A673 (cell line): ENCODE data around the gene ADAMTSL1.

Experiments used
- CTCF ChIP-seq: fragments of 300-800, 200-600 bp; sonication (generic); conservative IDR thresholded peaks from 2 replicates; pipeline ENCODE4 v1.5.1; 2017; ENCODE audit warnings: low read depth, mild to moderate bottlenecking, antibody characterized with exemption, low read length, moderate library complexity, mixed read lengths
- EZH2 ChIP-seq: fragments of 200-600 bp; sonication (generic); IDR thresholded peaks from 2 replicates; pipeline ENCODE4 v1.6.1; 2017; ENCODE audit warnings: borderline replicate concordance, low read depth, mild to moderate bottlenecking, mixed read lengths, antibody characterized with exemption, low read length; ENCODE audit not compliant: poor library complexity, severe bottlenecking

- TF ChIP-seq CTCF = no peak
- no peak for TF ChIP-seq EZH2
Observed at GRCh38 chr9:18606281-18606680, 132.3 kb downstream of the ADAMTSL1 start.
